DMS53 treated with DMSO at 0.1 percent for 48 hours (cell line): Measurements from ENCODE around the gene SYNPO2L.
"Not testable (repeated sequence)": the region's sequence is repeated elsewhere in the genome, so short reads cannot be mapped to it uniquely, and the experiment has no call there.

Experiments used
- DNase-seq: peaks from one replicate; lab custom pipeline; 2025; ENCODE audit not compliant: unreplicated experiment; lab: John Stamatoyannopoulos, UW

The SYNPO2L gene, protein sequence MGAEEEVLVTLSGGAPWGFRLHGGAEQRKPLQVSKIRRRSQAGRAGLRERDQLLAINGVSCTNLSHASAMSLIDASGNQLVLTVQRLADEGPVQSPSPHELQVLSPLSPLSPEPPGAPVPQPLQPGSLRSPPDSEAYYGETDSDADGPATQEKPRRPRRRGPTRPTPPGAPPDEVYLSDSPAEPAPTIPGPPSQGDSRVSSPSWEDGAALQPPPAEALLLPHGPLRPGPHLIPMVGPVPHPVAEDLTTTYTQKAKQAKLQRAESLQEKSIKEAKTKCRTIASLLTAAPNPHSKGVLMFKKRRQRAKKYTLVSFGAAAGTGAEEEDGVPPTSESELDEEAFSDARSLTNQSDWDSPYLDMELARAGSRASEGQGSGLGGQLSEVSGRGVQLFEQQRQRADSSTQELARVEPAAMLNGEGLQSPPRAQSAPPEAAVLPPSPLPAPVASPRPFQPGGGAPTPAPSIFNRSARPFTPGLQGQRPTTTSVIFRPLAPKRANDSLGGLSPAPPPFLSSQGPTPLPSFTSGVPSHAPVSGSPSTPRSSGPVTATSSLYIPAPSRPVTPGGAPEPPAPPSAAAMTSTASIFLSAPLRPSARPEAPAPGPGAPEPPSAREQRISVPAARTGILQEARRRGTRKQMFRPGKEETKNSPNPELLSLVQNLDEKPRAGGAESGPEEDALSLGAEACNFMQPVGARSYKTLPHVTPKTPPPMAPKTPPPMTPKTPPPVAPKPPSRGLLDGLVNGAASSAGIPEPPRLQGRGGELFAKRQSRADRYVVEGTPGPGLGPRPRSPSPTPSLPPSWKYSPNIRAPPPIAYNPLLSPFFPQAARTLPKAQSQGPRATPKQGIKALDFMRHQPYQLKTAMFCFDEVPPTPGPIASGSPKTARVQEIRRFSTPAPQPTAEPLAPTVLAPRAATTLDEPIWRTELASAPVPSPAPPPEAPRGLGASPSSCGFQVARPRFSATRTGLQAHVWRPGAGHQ

GRCh38 chr10:73655990-73656298, at the start of gene SYNPO2L:
Gene SYNPO2L, minus strand, starts transcription at chr10:73656029. Its CDS starts 107 bp downstream, at chr10:73655922.
- DNase-seq = no peak

DNA sequence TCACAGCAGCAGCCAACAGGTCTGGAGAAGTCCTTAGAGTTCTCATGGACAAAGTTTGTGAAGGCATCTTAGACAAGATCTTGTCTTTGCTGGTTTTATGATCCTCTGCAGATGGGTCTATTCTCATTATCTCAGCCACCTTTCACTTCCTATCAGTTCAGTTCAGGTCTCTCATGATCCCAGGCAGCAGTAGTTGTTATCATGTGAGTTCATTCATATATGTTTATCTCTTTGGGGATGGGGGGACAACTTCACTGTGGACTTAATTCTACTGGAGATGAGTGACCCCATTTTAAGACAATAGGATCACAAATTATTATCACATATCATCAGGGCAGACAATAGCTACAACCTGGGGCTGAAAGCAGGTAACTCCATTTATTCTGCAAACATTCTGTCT, 48.1 kb upstream of the SYNPO2L start:
- DNase-seq = not testable (repeated sequence)

DNA sequence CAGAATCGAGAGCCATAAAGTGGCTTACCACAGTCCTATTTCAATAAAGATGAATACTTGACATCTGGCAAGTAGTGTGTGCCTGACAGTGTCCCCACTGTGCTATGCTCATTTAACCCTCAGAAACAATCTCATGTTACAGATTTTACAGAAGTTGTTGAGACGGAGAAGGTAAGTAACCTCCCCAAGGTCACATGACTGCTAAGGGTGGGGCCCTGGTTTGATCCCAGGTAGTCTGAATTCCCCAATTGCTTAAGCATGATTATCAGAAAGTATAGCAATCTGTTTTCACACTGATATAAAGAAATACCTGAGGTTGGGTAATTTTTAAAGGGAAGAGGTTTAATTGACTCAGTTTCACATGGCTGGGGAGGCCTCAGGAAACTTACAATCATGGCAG, 43.0 kb upstream of the SYNPO2L start:
- not testable (repeated sequence) for DNase-seq

- DNase-seq = not testable (repeated sequence)
These were observed 41.9 kb upstream of the SYNPO2L start, which contains the start of gene AGAP5 for GRCh38 chr10:73697675-73698159. Gene AGAP5, minus strand, starts transcription at chr10:73698109. Its CDS starts 354 bp downstream, at chr10:73697755.

GRCh38 chr10:73695302-73695701, 39.5 kb upstream of the SYNPO2L start:
- DNase-seq = not testable (repeated sequence)

GRCh38 chr10:73690755-73691154, 34.9 kb upstream of the SYNPO2L start:
- DNase-seq = not testable (repeated sequence)

GRCh38 chr10:73689596-73689995, 33.8 kb upstream of the SYNPO2L start:
- DNase-seq = not testable (repeated sequence)

GRCh38 chr10:73687641-73688040, 31.8 kb upstream of the SYNPO2L start:
- DNase-seq = not testable (repeated sequence)

DNA sequence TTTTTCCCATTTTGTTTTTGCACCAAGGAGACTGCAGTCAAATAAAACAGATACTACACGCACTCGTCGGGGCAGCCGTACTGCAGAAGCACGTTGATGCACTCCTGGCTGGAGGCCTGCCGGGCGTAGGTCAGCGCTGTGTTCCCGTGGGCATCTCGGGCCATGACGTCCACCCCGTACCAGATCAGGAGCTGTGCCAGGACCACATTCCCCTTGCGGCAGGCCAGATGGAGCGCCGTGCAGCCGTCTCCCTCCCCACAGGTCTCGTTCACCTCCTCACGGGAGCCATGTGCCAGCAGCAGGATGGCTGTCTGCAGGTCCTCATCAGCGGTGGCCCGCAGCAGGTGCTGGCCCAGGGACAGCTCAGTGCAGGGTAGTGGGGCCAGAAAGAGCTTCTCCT, 18.7 kb upstream of the SYNPO2L start:
- DNase-seq = not testable (repeated sequence)

DNA sequence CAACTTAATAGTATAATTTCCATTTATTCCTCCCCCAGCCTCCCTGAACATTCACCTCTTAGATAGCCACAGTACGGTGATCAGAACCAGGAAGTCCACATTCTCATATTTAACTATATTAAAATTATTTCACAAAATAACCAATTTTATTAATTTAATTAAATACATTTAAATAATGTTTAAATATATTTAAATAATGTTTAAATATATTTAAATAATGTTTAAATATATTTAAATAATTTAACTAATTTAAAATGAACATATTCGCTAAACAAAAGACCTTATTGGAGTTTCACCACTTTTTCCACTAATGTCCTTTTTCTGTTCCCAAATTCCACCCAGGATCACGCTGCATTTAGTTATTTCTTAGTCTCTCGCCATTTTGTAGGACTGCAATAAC, 12.5 kb upstream of the SYNPO2L start:
- DNase-seq = not testable (repeated sequence)

GRCh38 chr10:73666153-73666809, 10.5 kb upstream of the SYNPO2L start:
- DNase-seq = not testable (repeated sequence)

- not testable (repeated sequence) for DNase-seq
These were observed 9.8 kb upstream of the SYNPO2L start for GRCh38 chr10:73665581-73665980.

DNA sequence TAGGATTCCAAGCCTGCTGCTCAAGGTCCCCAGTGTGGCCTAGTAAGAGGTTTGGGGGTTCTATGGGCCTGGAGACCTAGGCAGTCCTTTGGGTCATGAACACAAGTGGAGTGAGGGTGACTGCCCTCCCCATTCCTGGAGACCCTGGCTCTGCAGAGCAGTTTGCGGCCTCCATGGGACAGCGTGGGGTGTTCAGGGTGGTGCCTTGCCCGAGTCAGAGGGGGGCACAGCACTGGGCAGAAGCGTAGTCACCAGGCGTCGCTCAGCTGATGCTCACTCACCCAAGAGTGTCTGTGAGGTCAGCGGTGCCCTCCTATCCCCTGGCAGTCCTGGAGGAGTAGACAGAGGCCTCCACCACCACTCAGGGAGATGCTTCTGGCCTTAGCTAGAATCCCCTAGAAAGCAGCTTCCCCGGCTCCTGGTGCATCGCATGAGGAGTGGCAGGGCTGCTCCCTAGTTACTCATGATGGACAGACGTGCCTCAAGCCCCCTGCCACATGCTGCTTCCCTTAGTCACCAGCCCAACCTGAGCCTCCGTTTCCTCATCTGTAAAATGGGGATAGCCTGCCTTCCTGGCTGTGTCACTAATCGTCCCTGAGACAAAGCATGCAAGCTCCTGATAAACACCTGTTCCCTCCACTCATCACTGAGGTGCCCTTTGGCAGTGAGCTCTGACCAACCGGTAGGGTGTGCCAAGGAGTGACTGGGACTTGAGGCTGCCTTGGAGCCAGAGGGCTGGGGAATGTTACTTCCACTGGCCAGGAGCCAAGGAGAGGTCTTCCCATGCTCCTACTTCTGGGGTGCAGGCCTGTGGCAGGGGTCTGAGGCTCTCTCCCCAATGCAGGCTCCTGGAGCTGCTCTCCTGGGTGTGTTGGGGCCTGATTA, 8.6 kb upstream of the SYNPO2L start:
- DNase-seq = not testable (repeated sequence)

- not testable (repeated sequence) for DNase-seq
These were observed 7.8 kb upstream of the SYNPO2L start for GRCh38 chr10:73663621-73664020.

GRCh38 chr10:73662705-73663104, 6.9 kb upstream of the SYNPO2L start:
- not testable (repeated sequence) for DNase-seq

DNA sequence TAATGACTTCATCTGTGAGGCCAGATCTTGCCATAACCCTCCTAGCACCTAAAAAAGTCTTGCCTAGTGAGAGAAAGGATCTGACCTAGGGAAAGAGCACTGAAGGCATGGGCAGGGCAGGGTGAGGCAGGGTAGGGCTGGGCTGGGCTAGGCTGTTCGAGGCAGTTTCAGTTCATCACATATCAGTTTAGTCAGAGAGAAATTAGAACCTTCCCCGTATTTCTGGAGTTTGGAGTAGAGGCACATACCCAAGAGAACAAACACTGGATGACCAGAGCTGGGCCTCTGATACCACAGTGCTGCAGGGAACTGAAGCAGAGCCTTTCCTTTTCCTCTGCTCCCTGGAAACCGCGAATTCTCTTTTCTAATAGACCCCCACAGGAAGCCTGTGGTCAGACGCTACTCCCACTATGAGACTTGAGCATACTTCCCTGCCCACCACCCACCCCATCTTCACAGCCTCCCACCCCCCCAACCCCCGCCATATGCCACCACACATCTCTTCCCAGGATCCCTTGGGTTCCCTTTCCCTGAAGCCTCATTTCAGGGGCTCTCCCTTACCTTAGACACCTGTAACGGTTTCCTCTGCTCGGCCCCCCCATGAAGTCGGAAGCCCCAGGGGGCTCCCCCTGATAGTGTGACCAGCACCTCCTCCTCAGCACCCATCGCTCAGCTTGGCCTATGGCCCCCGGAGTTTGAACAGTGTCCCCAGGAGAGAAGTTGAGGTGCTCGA, 406 bp downstream of the SYNPO2L start:
- no peak for DNase-seq

DNA sequence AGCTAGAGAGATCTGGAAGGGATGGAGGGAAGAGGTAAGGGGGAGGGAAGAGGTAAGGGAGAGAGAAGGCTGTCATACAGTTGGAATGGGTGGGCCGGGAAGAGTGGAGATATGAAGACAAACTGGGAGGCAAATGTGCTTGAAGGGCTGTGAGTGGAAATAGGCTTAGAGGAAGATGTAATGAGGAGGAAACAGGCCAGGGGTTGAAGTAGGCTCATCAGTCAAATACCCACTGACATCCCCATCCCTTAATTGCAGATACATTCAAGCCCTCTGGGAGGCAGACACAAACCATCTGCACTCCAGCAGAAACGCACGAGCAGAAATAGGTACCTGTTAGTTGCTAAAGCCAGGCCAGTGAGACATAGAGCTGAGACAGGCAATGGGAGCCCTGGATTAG, 2.1 kb downstream of the SYNPO2L start:
- DNase-seq = peak; percentile 11

GRCh38 chr10:73653195-73653594, 2.6 kb downstream of the SYNPO2L start:
- DNase-seq = no peak
